GM19372 (cell line): ENCODE measurements around the gene PLAC8.
"Not testable (repeated sequence)": the region's sequence is repeated elsewhere in the genome, so short reads cannot be mapped to it uniquely, and the experiment has no call there.

ENCODE experiments used
- ATAC-seq: cut with Tn5 transposase; IDR thresholded peaks from one replicate; pipeline ENCODE4 v1.9.1; 2021; ENCODE audit warnings: mild to moderate bottlenecking, low read depth, moderate library complexity; ENCODE audit not compliant: unreplicated experiment

Gene PLAC8

GRCh38 chr4:83074086-83074704 lies 40.3 kb downstream of the PLAC8 start:
- peak; percentile 72 for ATAC-seq

- ATAC-seq: no peak
Measured at GRCh38 chr4:83071116-83071515, 43.4 kb downstream of the PLAC8 start.

GRCh38 chr4:83067058-83067639 lies 47.4 kb downstream of the PLAC8 start:
- no peak for ATAC-seq

- ATAC-seq: no peak
Measured at GRCh38 chr4:83065266-83065665, 49.3 kb downstream of the PLAC8 start.

GRCh38 chr4:83062739-83063138 lies 51.8 kb downstream of the PLAC8 start:
- no peak for ATAC-seq

- no peak for ATAC-seq
Measured at GRCh38 chr4:83054928-83055327, 59.6 kb downstream of the PLAC8 start.

- not testable (repeated sequence) for ATAC-seq
Measured at GRCh38 chr4:83048781-83049180, 65.7 kb downstream of the PLAC8 start.

- no peak for ATAC-seq
Measured at GRCh38 chr4:83046693-83047473, 67.6 kb downstream of the PLAC8 start.

- no peak for ATAC-seq
Measured at GRCh38 chr4:83043801-83044407, 70.6 kb downstream of the PLAC8 start.

GRCh38 chr4:83043157-83043556 lies 71.4 kb downstream of the PLAC8 start:
- not testable (repeated sequence) for ATAC-seq

GRCh38 chr4:83040269-83040668 lies 74.3 kb downstream of the PLAC8 start:
- ATAC-seq: no peak
